Measurements from ENCODE around the gene TMEM150C.
"Not testable (repeated sequence)": the region's sequence is repeated elsewhere in the genome, so short reads cannot be mapped to it uniquely, and the experiment has no call there.

Gene TMEM150C

GRCh38 chr4:82567444-82567843, 5.7 kb upstream of the TMEM150C start:
- no peak overlapping the region for H3K4me3 ChIP-seq (ENCODE audit: low read depth, low read length)
- no peaks in the 10 kb centered on the region for H3K36me3 ChIP-seq
- H3K27ac ChIP-seq = no peak overlapping the region
- H3K27me3 ChIP-seq (ENCODE audit: insufficient read depth, low read depth, severe bottlenecking) = no peaks in the 10 kb centered on the region
- DNase-seq = no peak
- H3K9me3 ChIP-seq (ENCODE audit: severe bottlenecking) = no peaks in the 10 kb centered on the region
- TF ChIP-seq CTCF (IDR thresholded peaks at IDR 0.05; ENCODE audit: low read depth, low read length) = no peak

- Histone ChIP-seq H3K36me3 (no peaks in the 10 kb centered on the region), H3K9me3 (ENCODE audit: severe bottlenecking) (no peaks in the 10 kb centered on the region), H3K27ac (no peak overlapping the region), H3K4me3 (ENCODE audit: low read depth, low read length) (peak overlapping the region; percentile 67), H3K27me3 (ENCODE audit: insufficient read depth, low read depth, severe bottlenecking) (no peaks in the 10 kb centered on the region)
- TF ChIP-seq CTCF (IDR thresholded peaks at IDR 0.05; ENCODE audit: low read depth, low read length) = no peak
- DNase-seq = no peak
Observed at GRCh38 chr4:82562564-82562854, 721 bp upstream of the TMEM150C start.

GRCh38 chr4:82560853-82561785, 669 bp downstream of the TMEM150C start:
- TF ChIP-seq CTCF (IDR thresholded peaks at IDR 0.05; ENCODE audit: low read depth, low read length) = no peak
- Histone ChIP-seq H3K27ac (no peak overlapping the region), H3K4me3 (ENCODE audit: low read depth, low read length) (peak overlapping the region; percentile 54), H3K27me3 (ENCODE audit: insufficient read depth, low read depth, severe bottlenecking) (no peaks in the 10 kb centered on the region), H3K36me3 (no peaks in the 10 kb centered on the region), H3K9me3 (ENCODE audit: severe bottlenecking) (no peaks in the 10 kb centered on the region)
- peak; percentile 16 for DNase-seq

GRCh38 chr4:82559735-82560120, 2.1 kb downstream of the TMEM150C start:
- DNase-seq = no peak
- Histone ChIP-seq H3K27me3 (ENCODE audit: insufficient read depth, low read depth, severe bottlenecking) (no peaks in the 10 kb centered on the region), H3K27ac (no peak overlapping the region), H3K4me3 (ENCODE audit: low read depth, low read length) (no peak overlapping the region), H3K9me3 (ENCODE audit: severe bottlenecking) (no peaks in the 10 kb centered on the region), H3K36me3 (no peaks in the 10 kb centered on the region)
- TF ChIP-seq CTCF (IDR thresholded peaks at IDR 0.05; ENCODE audit: low read depth, low read length) = no peak

GRCh38 chr4:82559090-82559734, 2.6 kb downstream of the TMEM150C start:
- H3K27ac ChIP-seq; H3K36me3 ChIP-seq; DNase-seq; H3K9me3 ChIP-seq (ENCODE audit: severe bottlenecking); H3K4me3 ChIP-seq (ENCODE audit: low read depth, low read length); H3K27me3 ChIP-seq (ENCODE audit: insufficient read depth, low read depth, severe bottlenecking): not testable (repeated sequence)

- Histone ChIP-seq H3K27me3 (ENCODE audit: insufficient read depth, low read depth, severe bottlenecking) (no peaks in the 10 kb centered on the region), H3K27ac (no peak overlapping the region), H3K4me3 (ENCODE audit: low read depth, low read length) (no peak overlapping the region), H3K9me3 (ENCODE audit: severe bottlenecking) (no peaks in the 10 kb centered on the region), H3K36me3 (no peaks in the 10 kb centered on the region)
- DNase-seq = no peak
- TF ChIP-seq CTCF (IDR thresholded peaks at IDR 0.05; ENCODE audit: low read depth, low read length) = peak; percentile 47; the same call in 1 of the 2 replicates
Observed at GRCh38 chr4:82555276-82555675, 6.5 kb downstream of the TMEM150C start.

Data from WERI-Rb-1 (cell line).